NCI-H2029 (cell line): ENCODE data around the gene C1orf53.
"Not testable (repeated sequence)": the region's sequence is repeated elsewhere in the genome, so short reads cannot be mapped to it uniquely, and the experiment has no call there.

ENCODE experiments used
- DNase-seq: peaks from one replicate; lab custom pipeline; 2025; lab: John Stamatoyannopoulos, UW

C1orf53 gene

DNA sequence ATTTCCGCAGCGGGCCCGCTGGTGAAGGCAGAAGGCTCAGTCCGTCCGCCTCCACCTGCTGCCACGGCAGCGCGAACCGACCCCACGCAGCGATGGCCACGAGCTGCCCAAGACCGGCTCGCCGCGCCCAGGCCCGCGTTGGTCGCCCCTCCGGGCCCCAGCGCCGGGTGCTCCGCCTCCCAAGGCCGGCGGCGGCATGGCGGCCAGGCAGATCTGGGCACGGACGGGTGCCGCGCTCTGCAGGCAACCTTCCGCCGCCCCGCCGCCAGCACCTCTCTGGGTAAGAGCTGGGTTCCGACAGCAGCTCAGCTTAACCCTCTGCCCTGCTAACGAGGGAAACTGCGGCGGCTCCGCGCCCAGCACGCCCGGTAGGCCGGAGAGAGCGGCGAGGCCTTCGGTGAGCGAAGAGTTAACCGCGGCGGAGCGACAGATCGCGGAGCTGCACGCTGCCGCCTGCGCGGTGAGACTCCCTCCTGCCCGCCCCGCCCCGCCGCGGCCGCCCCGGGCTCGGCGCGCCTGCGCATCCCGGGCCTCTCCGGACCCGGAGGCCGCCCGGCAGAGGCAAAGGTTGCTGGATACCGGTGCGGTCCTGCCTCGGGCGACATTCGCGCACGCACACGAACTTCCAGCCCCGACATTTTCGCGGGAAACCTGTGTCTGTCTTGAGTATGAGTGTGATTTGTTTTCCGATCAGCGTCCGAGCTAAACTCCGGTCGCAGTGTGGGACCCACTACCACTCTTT lies at the start of gene C1orf53:
C1orf53 (plus strand) TSS at position 177 of the 742 bp plus-strand sequence; CDS start at position 197, 20 bp downstream.
- peak; percentile 72 for DNase-seq

DNA sequence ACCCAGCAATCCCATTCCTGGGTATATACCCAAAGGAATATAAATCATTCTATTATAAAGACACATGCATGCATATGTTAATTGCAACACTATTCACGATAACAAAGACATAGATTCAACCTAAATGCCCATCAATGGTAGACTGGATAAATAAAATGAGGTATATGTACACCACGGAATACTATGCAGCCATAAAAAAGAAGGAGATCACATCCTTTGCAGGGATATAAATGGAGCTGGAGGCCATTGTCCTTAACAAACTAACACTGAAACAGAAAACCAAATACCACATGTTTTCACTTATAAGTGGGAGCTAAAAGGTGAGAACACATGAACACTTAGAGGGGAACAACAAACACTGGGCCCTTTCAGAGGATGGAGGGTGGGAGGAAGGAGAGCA lies 46.7 kb upstream of the C1orf53 start:
- DNase-seq, result not testable (repeated sequence)

GRCh38 chr1:197857477-197857876 lies 45.0 kb upstream of the C1orf53 start:
- DNase-seq, result no peak

GRCh38 chr1:197859024-197859423 lies 43.4 kb upstream of the C1orf53 start:
- no peak for DNase-seq

GRCh38 chr1:197862221-197862620 lies 40.2 kb upstream of the C1orf53 start:
- no peak for DNase-seq

- DNase-seq, result no peak
Measured at GRCh38 chr1:197862671-197863070, 39.8 kb upstream of the C1orf53 start.

GRCh38 chr1:197865809-197866208 lies 36.6 kb upstream of the C1orf53 start:
- DNase-seq, result no peak

DNA sequence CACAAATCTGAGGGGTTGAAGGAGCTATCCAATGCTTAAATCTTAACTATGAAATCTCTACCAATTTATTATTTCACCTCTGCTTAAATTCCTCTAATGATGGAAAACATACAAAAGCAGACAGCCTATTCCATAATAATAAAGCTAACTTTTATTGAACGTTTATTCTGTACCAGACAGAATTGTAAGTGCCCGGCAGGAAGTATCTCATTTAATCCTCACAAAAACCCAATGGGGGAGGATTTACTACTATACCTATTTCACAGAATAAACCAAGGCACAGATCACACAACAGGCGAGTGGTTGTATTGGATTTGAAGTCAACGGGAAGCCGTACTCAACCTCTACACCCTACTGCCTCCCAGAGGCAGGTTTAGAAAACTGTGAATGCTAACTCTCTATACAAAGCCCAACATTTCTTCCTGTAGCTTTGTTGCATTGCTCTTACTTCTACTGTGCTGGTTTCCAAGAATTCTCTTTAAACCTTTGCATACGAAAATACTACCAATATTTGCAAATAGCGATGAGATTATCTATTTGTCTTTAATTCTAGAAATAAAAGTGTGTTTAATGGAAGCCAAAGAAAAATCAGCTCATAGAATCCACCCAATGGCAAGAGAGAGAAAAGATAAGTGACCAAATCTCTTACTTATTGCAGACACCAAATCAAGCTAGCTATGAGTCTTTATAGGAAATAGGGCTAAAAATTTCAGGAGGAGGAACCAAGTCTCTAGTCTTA lies 33.5 kb upstream of the C1orf53 start:
- no peak for DNase-seq

DNA sequence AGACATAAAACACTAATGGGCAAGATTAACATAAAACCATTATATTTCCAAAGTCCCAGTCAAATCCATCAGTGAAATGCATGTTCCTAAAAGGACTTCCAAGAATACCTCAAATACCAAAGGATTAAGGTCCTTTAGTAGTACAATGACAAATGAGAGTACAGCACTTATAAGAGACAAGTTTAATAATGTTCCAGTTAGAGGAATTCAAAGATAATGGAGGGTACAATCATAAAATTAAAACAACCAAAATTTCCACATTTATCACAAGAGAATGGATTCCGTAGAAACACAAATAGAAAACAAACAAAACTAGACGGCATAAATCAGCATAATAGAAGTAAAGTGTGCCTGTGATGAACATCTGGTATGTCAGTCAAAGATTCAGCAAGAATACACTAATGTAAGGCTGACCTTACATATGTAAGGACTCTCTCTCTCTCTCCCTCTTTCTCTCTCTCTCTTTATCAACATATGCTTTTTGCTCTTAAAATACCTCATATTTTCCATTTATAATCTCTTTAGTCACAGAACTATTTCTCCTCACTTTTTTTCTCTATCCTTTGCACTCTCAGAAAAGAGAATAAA lies 32.8 kb upstream of the C1orf53 start:
- DNase-seq, result no peak

DNA sequence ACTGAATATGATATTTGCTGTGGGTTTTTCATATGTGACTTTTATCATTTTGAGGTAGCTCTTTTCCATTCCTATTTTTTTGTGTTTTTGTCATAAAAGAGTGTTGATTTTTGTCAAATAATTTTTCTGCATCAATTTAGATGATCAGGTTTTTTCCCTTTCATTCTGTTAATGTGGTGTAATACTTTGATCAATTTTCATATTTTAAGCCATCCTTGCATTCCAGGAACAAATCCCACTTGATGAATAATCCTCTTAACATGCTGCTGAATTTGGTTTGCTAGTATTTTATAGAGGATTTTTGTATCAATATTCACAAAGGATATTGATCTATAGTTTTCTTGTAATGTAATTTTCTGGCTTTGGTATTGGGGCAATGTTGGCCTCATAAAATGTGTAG lies 25.5 kb upstream of the C1orf53 start:
- no peak for DNase-seq

GRCh38 chr1:197880385-197880784 lies 22.0 kb upstream of the C1orf53 start:
- DNase-seq, result not testable (repeated sequence)

- DNase-seq, result not testable (repeated sequence)
Measured at GRCh38 chr1:197882241-197882640, 20.2 kb upstream of the C1orf53 start.

DNA sequence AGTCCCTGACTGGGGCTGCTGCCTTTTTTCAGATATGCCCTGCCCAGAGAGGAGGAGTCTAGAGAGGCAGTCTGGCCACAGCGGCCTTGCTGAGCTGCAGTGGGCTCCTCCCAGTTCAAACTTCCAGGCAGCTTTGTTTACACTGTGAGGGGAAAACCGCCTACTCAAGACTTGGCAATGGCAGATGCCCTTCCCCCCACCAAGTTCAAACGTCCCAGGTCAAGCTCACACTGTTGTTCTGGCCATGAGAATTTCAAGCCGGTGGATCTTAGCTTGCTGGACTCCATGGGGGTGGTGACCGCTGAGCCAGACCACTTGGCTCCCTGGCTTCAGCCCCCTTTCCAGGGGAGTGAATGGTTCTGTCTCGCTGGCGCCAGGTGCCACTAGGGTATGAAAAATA lies 18.3 kb upstream of the C1orf53 start:
- DNase-seq, result no peak

DNA sequence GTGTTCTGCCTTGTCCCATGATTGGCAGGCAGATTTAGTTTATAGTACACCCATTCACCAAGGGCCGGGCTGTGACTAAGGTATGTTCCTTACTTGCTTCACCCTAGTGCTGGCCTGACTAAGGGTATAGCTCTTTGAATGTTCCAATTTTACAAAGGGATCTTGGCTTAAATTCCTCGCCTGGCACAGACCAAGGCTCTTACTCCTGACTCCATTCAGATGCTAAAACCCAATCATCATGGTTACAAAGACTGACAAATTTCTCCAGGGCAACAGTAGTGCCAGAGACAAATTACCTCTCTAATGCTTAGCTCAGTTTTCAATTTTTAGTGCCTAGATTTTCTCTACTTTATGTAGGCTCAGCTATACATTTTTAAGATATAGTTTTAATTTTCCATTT lies 11.5 kb upstream of the C1orf53 start:
- no peak for DNase-seq

DNA sequence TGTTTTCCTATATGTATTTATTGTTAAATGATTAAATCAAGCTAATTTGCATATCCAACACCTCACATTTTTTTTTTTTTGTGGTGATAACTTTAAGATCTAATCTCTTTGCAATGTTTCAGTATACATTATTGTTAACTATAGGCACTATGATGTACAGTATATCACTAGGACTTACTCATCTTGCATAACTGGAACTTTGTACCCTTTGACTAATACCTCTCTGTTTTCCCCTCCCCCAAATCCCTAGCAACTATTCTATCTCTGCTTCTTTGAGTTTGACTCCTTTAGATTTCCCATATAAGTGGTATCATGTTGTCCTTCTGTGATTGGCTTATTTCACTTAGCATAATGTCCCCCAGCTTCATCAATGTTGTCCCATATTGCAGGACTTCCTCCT lies 9.7 kb upstream of the C1orf53 start:
- DNase-seq, result no peak

- DNase-seq, result no peak
Measured at GRCh38 chr1:197896301-197896700, 6.1 kb upstream of the C1orf53 start.

DNA sequence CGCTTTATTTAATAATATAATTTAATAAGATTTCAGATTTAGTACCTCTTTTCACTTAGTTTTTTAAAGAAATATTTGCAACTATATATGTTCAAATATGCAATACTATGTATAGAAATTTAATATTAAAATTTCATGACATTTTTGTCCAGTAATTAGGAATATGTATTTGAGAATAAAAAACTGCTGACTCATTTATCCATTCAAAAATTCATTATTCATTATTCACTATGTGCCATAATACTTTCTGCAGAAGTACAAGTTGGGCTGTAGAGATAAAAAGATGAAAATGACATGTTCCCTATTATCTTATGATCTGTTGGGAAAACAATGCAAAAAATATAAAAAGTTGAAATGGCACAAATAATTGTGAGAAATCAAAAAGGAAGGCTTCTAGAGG lies 3.4 kb upstream of the C1orf53 start:
- no peak for DNase-seq

GRCh38 chr1:197902131-197902453 lies 338 bp upstream of the C1orf53 start:
- no peak for DNase-seq

- no peak for DNase-seq
Measured at GRCh38 chr1:197903196-197903514, 725 bp downstream of the C1orf53 start.

GRCh38 chr1:197904126-197904787 lies 1.8 kb downstream of the C1orf53 start:
- DNase-seq, result no peak

DNA sequence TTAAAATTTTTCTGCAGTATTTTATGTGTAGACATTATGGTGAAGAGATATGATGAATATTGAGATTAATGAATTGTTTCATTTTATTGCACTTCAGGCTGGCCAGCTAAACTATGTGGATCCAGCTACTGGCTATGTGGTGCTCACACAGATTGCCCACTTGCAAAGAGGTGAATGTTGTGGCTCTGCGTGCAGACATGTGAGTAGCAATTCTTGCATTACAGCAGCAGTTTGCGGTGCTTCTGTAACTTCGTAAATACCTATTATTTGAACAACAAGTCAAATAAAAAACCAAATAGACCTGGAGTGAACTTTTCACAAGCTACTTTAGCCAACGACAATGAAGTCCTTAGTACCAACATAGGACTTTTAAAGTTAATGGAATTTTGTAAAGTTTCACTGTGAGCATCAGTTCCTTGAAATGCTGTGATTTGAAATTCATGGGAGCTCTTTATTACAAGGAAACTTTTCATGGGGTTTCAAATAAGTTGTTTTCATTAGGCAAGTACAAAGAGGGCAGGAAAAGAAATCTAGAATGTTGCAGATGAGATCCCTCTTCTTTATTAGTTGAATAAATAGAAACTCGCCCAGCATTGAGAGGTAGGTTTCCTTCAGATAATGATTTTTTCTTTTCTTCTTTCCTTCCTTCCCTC lies 3.4 kb downstream of the C1orf53 start:
- DNase-seq, result no peak

GRCh38 chr1:197907846-197908616 lies 5.6 kb downstream of the C1orf53 start:
- DNase-seq, result no peak
